SK-N-SH (cell line): Measurements from ENCODE around the gene ENPP7. TPM values are rescaled to one million over a fixed set of nuclear protein-coding genes. Genes with fewer than 3 reads are reported as not detected.

Source experiments
- CTCF ChIA-PET: fragments of 300-600, 350-600 bp; formaldehyde crosslinking; extraction: SDS; loops from one replicate; lab custom pipeline; 2021; lab: Yijun Ruan, JAX
- POLR2A ChIA-PET: fragments of 350-600 bp; sonication (Branson Sonifier 250); formaldehyde crosslinking; extraction: SDS; loops from one replicate; lab custom pipeline; 2020; ENCODE audit warnings: antibody characterized with exemption, inconsistent platforms; lab: Yijun Ruan, JAX
- DNase-seq: peaks from one replicate; pipeline ENCODE4 v3.0.0; 2012
- H2AFZ ChIP-seq: fragments of 200-600 bp; sonication (generic); 2 replicates; pipeline ENCODE4 v1.8.1; 2016; ENCODE audit warnings: antibody characterized with exemption, mild to moderate bottlenecking, low read depth
- H3F3A ChIP-seq: fragments of 200-600 bp; sonication (generic); replicated peaks from 2 replicates; pipeline ENCODE3; 2016; ENCODE audit warnings: antibody characterized with exemption, mild to moderate bottlenecking; ENCODE audit not compliant: insufficient read depth
- H3K27ac ChIP-seq, 2 experiments: fragments of 200-500 bp in 1 of 2; fragments of 200-600 bp in 1 of 2; sonication (Bioruptor generic) in 1 of 2; sonication (generic), shearing (Covaris generic) in 1 of 2; 2 replicates each; pipeline versions ENCODE4 v1.5.1 to v1.6.1; 2014 to 2016; ENCODE audit warnings: low read depth in 2 of 2, inconsistent platforms in 1 of 2, low read length in 1 of 2, mild to moderate bottlenecking in 1 of 2, mixed read lengths in 1 of 2
- H3K27me3 ChIP-seq: fragments of 200-600 bp; sonication (generic), shearing (Covaris generic); 2 replicates; pipeline ENCODE4 v1.6.1; 2016; ENCODE audit warnings: mixed run types; ENCODE audit not compliant: insufficient read depth
- H3K36me3 ChIP-seq, 2 experiments: fragments of 200-500 bp in 1 of 2; fragments of 200-600 bp in 1 of 2; sonication (Bioruptor generic) in 1 of 2; sonication (generic) in 1 of 2; replicated peaks in 1 of 2; 2 replicates each; pipeline versions ENCODE3 to v1.5.1; 2014 to 2016; ENCODE audit warnings: low read length in 1 of 2, mild to moderate bottlenecking in 1 of 2; ENCODE audit not compliant: insufficient read depth in 2 of 2, control insufficient read depth in 1 of 2
- H3K4me1 ChIP-seq, 2 experiments: fragments of 200-500 bp in 1 of 2; fragments of 200-600 bp in 1 of 2; sonication (Bioruptor generic) in 1 of 2; sonication (generic), shearing (Covaris generic) in 1 of 2; 2 replicates each; pipeline versions ENCODE4 v1.5.1 to v1.6.1; 2014 to 2016; ENCODE audit warnings: low read depth in 1 of 2, low read length in 1 of 2, mixed run types in 1 of 2; ENCODE audit not compliant: insufficient read depth in 2 of 2, control insufficient read depth in 1 of 2
- H3K4me2 ChIP-seq: fragments of 200-600 bp; sonication (generic), shearing (Covaris generic); 2 replicates; pipeline ENCODE4 v1.6.1; 2017; ENCODE audit warnings: mixed run types
- H3K4me3 ChIP-seq, 2 experiments: fragments of 200-500 bp in 1 of 2; fragments of 200-600 bp in 1 of 2; sonication (Bioruptor generic) in 1 of 2; sonication (generic), shearing (Covaris generic) in 1 of 2; 2 replicates each; pipeline versions ENCODE4 v1.5.1 to v1.8.1; 2014 to 2016; ENCODE audit warnings: low read depth in 2 of 2, inconsistent platforms in 1 of 2, low read length in 1 of 2, mild to moderate bottlenecking in 1 of 2, mixed read lengths in 1 of 2, moderate library complexity in 1 of 2
- H3K79me2 ChIP-seq: fragments of 200-600 bp; sonication (generic); 2 replicates; pipeline ENCODE4 v1.8.1; 2017; ENCODE audit warnings: mild to moderate bottlenecking; ENCODE audit not compliant: insufficient read depth
- H3K9ac ChIP-seq: fragments of 200-600 bp; sonication (generic); 2 replicates; pipeline ENCODE4 v1.6.1; 2017; ENCODE audit warnings: mixed run types
- H3K9me2 ChIP-seq: fragments of 200-600 bp; sonication (generic); 2 replicates; pipeline ENCODE4 v1.6.1; 2017; ENCODE audit warnings: mixed run types
- H3K9me3 ChIP-seq: fragments of 200-600 bp; sonication (generic); 2 replicates; pipeline ENCODE4 v1.6.1; 2017; ENCODE audit warnings: mixed run types, mild to moderate bottlenecking, moderate library complexity
- H4K20me1 ChIP-seq: fragments of 200-600 bp; sonication (generic); 2 replicates; pipeline ENCODE4 v1.6.1; 2017; ENCODE audit warnings: mild to moderate bottlenecking, mixed run types; ENCODE audit not compliant: insufficient read depth
- CHD2 ChIP-seq: fragments of 150-350 bp; IDR thresholded peaks from 2 replicates; pipeline ENCODE4 v1.6.1; 2018; ENCODE audit warnings: low read length; ENCODE audit not compliant: partially characterized antibody
- EP300 ChIP-seq, 2 experiments: IDR thresholded peaks; 2 replicates each; pipeline versions ENCODE4 v1.4.0 to v1.6.1; 2012; ENCODE audit warnings: borderline replicate concordance in 1 of 2, low read depth in 1 of 2, low read length in 1 of 2
- EZH2phosphoT487 ChIP-seq: fragments of 200-600 bp; sonication (generic); IDR thresholded peaks from 2 replicates; pipeline ENCODE4 v1.6.1; 2017; ENCODE audit warnings: low read depth, mixed run types, mild to moderate bottlenecking, antibody characterized with exemption, moderate library complexity, borderline replicate concordance
- GATA2 ChIP-seq: sonication (generic); formaldehyde crosslinking; IDR thresholded peaks from 2 replicates; pipeline ENCODE4 v1.5.0; 2020; ENCODE audit warnings: mild to moderate bottlenecking, missing genetic modification reagents
- MEF2A ChIP-seq: IDR thresholded peaks from 2 replicates; pipeline ENCODE4 v1.4.0; 2012; ENCODE audit warnings: low read depth, borderline replicate concordance
- MXI1 ChIP-seq: IDR thresholded peaks from 2 replicates; pipeline ENCODE4 v1.6.1; 2012; ENCODE audit warnings: mild to moderate bottlenecking, low read depth, low read length, improper control_type of control experiment
- NFIC ChIP-seq: IDR thresholded peaks from 2 replicates; pipeline ENCODE4 v1.4.0; 2012; ENCODE audit warnings: borderline replicate concordance
- POLR2AphosphoS5 ChIP-seq: IDR thresholded peaks from 2 replicates; pipeline ENCODE4 v1.6.1; 2012; ENCODE audit warnings: low read depth, low read length
- RAD21 ChIP-seq: IDR thresholded peaks from 2 replicates; pipeline ENCODE4 v1.6.1; 2012; ENCODE audit warnings: mild to moderate bottlenecking, low read length
- RCOR1 ChIP-seq: fragments of 150-350 bp; IDR thresholded peaks from 2 replicates; pipeline ENCODE4 v1.6.1; 2017; ENCODE audit warnings: antibody characterized with exemption, low read length
- RXRA ChIP-seq: IDR thresholded peaks from 2 replicates; pipeline ENCODE4 v1.4.0; 2012; ENCODE audit warnings: low read depth, mild to moderate bottlenecking, borderline replicate concordance
- SIN3A ChIP-seq: IDR thresholded peaks from 2 replicates; pipeline ENCODE4 v1.6.1; 2012; ENCODE audit warnings: low read depth, mild to moderate bottlenecking, low read length, moderate library complexity, borderline replicate concordance
- TCF12 ChIP-seq: IDR thresholded peaks from 2 replicates; pipeline ENCODE4 v1.4.0; 2012
- WGBS: methylation state at CpG from one replicate; pipeline ENCODE4 v1.1.6; 2017; ENCODE audit warnings: low lambda C conversion rate; 5-methylcytosine and 5-hydroxymethylcytosine counted together
- polyA plus RNA-seq, 3 experiments: library from polyadenylated mRNA; depleted of rRNA; stranded (reverse); fragments of >200 nt; gene quantifications; 2 replicates each; pipeline ENCODE4 v1.2.3, GENCODE V29; 2012
- TF ChIP-seq, protein P1 (sequence below): fragments of 200-600 bp; sonication (generic); IDR thresholded peaks from 2 replicates; pipeline ENCODE4 v1.6.1; 2017; ENCODE audit warnings: antibody characterized with exemption, mild to moderate bottlenecking, moderate library complexity
- TF ChIP-seq, protein P2 (sequence below): IDR thresholded peaks from 2 replicates; pipeline ENCODE4; 2012

The ENPP7 gene
- polyA plus RNA-seq, 1 of the 3 experiments (the other 2 are of a cell fraction) = not detected

DNA sequence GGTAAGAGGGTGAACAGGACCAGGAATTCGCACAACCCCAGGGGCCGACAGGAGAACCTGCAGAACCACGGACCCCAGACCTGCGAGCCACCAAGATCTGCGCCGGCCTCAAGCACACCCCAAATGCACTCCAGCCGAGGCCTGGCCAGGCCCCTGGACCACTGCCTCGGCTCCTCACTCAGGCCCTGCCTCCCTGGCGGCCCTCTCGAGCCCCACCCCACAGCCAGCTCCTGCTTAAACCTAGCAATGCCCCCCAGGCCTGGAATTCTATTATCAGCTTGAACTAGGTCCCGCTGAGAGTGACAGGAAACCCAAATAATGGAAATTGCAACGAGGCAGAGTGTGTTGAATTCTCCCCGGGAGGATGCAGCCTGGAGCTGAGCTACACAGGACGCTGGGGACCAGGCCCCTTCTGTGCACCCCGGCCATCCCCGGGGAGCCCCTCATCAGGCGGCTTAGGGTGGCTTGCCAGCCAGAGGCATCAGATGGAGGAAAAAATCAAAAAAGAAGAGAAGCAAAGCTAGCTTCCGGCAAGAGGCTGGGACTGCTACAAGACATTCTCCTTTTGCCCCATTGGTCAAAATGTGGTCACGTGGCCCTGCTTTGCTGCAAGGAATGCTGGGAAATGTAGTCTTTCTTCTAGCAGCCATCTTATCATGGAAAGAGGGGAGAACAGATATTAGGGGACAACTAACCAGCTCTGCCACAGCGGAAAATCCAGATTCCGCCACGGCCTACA, 2.4 kb upstream of the ENPP7 start (continued):
- no peak for TF ChIP-seq MEF2A
- peak; percentile 39; the same call in 1 of the 2 replicates for TF ChIP-seq RCOR1
- TF ChIP-seq NFIC = no peak
- no peak for TF ChIP-seq POLR2AphosphoS5
- TF ChIP-seq MXI1 = no peak
- TF ChIP-seq TCF12 = no peak
- TF ChIP-seq, protein P1, sequence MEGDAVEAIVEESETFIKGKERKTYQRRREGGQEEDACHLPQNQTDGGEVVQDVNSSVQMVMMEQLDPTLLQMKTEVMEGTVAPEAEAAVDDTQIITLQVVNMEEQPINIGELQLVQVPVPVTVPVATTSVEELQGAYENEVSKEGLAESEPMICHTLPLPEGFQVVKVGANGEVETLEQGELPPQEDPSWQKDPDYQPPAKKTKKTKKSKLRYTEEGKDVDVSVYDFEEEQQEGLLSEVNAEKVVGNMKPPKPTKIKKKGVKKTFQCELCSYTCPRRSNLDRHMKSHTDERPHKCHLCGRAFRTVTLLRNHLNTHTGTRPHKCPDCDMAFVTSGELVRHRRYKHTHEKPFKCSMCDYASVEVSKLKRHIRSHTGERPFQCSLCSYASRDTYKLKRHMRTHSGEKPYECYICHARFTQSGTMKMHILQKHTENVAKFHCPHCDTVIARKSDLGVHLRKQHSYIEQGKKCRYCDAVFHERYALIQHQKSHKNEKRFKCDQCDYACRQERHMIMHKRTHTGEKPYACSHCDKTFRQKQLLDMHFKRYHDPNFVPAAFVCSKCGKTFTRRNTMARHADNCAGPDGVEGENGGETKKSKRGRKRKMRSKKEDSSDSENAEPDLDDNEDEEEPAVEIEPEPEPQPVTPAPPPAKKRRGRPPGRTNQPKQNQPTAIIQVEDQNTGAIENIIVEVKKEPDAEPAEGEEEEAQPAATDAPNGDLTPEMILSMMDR = no peak
- TF ChIP-seq EZH2phosphoT487 = no peak
- TF ChIP-seq RAD21 = no peak
- TF ChIP-seq SIN3A = no peak

DNA sequence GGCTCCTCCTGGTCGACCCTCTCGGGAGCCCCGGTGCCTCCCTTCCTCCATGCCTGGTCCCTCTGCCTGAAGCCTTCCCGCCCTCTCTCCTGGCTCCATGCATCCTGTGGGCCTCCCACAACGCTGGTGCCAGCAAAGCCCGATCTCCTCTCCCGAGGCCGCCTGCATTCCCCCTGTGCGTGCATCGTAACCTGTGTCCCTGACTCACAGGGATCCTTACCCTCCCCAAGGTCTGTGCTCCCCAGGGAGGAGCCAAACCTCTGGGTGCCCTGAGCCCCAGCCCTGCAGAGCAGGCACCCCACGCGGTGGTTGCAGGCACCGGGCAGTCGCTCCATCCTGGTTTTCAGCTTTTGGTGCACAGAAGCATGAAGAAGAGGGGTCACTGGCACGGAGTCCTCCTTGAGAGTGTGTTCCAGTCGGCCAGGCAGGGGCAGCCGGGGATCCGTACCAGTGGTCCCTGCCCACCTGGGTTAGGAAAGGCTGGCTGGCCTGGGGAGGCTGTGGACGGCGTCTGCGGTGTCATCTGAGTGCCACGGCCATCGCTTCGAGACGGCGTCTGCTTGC, 1.8 kb upstream of the ENPP7 start:
- Histone ChIP-seq H3K9me3 (no peaks in the 10 kb centered on the region), H3K4me3 (no peak overlapping the region), H3K27ac (peak overlapping the region in 1 of 2 experiments; percentile 5; a peak in 1 of 4 replicates), H3K79me2 (no peaks in the 10 kb centered on the region), H3F3A (no peaks in the 10 kb centered on the region), H3K27me3 (no peaks in the 10 kb centered on the region), H3K9ac (no peak overlapping the region), H3K36me3 (no peaks in the 10 kb centered on the region), H3K4me1 (peaks cover 0 to 8% of the 10 kb centered on the region in 2 experiments; a peak in 1 of 4 replicates), H4K20me1 (no peaks in the 10 kb centered on the region), H3K4me2 (no peak overlapping the region), H3K9me2 (no peaks in the 10 kb centered on the region), H2AFZ (peak overlapping the region; percentile 96)
- DNase-seq = no peak
- POLR2A ChIA-PET = no interaction called here
- CTCF ChIA-PET = interaction anchor here (0.7 to 3.9 kb wide), 6 partner anchors 10 to 276 kb away, joined by 3 to 26 read pairs (median 3); no protein-coding TSS in a partner anchor
- WGBS = 66% methylated on average over 26 of the region's 26 CpGs
- TF ChIP-seq GATA2 (no peak), RAD21 (no peak), TCF12 (no peak), CHD2 (no peak), EP300 (IDR thresholded peaks at IDR 0.05; ENCODE audit: borderline replicate concordance in 1 of 2, low read depth in 1 of 2, low read length in 1 of 2) (no peak), RXRA (no peak)
- TF ChIP-seq, protein P2, sequence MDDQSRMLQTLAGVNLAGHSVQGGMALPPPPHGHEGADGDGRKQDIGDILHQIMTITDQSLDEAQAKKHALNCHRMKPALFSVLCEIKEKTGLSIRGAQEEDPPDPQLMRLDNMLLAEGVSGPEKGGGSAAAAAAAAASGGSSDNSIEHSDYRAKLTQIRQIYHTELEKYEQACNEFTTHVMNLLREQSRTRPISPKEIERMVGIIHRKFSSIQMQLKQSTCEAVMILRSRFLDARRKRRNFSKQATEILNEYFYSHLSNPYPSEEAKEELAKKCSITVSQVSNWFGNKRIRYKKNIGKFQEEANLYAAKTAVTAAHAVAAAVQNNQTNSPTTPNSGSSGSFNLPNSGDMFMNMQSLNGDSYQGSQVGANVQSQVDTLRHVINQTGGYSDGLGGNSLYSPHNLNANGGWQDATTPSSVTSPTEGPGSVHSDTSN = no peak
